GM19043 (cell line): ENCODE results near the gene CES3.
A peak's percentile ranks its signal among the peaks of the same experiment; 100 is the strongest.

ENCODE experiments used
- ATAC-seq: cut with Tn5 transposase; IDR thresholded peaks from one replicate; pipeline ENCODE4 v1.9.1; 2021; ENCODE audit warnings: low read depth; ENCODE audit not compliant: unreplicated experiment

CES3 gene

DNA sequence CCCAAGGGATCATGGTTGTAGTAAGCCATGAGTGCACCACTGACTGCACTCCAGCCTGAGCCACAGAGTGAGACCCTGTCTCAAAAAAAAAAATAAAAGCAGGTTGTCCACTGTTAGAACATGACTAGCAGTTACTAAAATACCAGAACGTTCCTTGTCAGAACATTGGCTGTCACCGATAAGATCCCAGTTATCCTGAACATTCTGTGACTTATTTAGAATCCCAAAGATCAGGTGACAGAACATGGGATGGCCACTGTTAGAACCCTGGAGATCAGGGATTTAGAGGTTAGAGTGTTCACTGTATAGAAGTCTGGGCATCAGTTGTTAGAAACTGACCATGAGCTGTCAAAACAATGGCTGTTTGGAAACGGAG is 35.9 kb downstream of the CES3 start:
- no peak for ATAC-seq

DNA sequence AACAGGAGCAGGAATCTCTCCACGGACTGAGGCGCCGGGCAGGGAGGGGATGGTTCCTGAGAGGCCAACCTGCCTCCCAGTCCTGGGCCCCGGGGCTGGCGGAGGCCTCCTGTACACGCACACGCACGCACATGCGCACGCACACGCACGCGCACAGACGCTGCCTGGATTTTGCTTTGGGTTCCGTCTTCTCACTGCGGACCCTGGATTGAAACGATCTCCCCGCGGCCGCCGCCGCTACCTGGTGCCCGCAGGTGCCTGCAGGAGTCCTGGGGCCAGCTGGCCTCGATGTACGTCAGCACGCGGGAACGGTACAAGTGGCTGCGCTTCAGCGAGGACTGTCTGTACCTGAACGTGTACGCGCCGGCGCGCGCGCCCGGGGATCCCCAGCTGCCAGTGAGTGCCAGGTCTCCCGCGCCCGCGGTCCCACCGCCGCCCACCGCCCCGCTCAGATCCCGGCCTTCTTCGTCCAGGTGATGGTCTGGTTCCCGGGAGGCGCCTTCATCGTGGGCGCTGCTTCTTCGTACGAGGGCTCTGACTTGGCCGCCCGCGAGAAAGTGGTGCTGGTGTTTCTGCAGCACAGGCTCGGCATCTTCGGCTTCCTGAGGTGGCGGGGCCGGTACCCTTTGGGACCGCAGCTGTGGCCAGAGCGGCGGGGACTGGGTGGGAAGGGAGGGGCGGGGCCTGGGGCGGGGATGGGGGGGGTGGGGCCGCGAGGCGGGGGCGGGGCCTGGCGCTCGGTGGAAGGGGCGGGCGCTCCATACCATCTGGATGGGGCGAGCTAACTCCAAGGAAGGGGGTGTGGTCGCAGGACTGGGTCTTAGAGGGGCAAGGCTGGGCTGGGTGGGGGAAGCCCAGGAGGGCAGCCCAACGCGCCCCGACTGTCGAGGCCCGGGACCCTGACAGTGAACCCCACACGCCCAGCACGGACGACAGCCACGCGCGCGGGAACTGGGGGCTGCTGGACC is 39.6 kb downstream of the CES3 start:
- no peak for ATAC-seq

DNA sequence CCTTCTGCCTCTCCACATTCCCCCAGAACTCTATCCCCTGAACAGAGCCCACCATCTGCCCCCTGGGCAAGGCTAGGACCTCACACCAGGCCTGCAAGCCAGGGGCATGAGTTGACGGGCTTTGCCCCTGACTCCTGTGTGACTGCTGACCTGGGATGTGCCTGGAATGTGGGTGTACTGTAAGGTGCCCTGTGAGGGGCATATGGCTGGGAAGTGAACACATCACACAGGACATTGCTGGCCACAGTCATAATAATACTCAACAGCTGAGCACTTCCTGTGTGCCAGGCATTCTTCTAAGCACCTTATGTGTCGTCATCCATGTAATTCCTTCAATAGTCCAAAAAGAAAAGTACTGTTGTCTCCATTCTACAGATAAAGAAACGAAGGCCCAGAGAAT is 40.7 kb downstream of the CES3 start:
- ATAC-seq = no peak

- ATAC-seq = no peak
Measured at GRCh38 chr16:67006930-67007658, 46.0 kb downstream of the CES3 start.

GRCh38 chr16:67009158-67009557 is 48.1 kb downstream of the CES3 start:
- no peak for ATAC-seq

GRCh38 chr16:67011274-67011673 is 50.2 kb downstream of the CES3 start:
- no peak for ATAC-seq

DNA sequence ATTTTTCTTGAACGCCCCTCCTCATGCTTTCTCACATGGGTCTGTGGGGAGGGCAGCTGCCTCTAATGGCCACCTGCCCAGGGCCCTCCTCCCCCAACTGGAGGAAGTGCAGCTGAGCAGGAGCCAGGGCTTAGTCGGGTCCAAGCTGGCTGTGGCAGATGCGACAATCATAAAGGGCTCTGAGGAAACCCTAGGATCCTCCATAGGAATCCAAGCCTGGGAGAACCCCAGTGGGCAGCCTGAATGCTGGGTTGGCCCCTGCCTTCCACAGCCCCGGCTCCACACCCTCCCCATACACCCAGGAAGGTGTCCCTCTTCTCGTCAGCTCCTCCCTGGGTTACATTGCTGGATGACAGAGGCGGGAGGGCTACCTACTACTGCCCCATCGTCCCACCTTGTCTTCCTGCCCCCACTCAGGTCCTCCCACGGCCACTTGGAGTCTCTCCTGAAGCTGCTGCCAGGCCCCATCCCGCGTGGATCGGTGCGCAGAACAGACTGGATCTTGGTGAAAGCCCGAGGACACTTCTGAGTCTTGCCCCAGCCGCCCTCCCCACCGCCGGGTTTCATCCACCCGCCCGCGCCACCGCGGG is 52.3 kb downstream of the CES3 start:
- no peak for ATAC-seq

GRCh38 chr16:67013823-67014633 is 53.0 kb downstream of the CES3 start:
- ATAC-seq = no peak

DNA sequence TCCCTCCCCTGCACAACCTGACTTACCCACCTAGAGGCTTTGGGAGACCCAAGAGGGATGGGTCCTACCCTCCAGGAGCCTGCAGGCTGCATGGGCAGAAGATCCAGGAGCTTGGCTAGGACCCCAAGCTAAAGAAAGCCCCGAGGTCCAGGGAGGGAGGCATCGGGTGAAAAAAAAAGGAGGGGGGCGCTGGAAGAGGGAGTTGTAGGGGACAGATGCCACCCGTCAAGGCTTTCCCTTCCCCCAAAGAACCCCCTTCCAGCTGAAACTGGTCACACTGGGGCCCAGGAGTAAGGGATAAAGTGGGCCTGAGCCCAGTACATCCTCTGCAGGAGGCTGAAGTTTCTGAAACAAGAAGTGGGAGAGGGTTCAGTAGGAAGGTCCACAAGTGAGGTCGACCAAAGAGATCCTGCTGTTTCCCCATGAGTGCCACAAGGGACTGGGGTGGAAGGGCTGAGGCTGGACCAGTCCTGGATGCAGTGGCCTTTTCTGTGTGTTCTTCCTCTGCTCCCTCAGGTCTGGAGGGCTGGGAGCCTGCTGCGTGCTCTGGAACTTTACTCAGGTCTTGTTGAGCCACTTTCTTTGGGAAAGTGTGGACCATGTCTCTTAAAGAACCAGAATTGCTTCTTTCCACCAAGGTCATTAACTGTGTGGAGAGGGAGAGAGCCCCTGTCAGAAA is 53.7 kb downstream of the CES3 start:
- no peak for ATAC-seq

- ATAC-seq = no peak
Measured at GRCh38 chr16:67015313-67015731, 54.3 kb downstream of the CES3 start.

- ATAC-seq = no peak
Measured at GRCh38 chr16:67016143-67016542, 55.1 kb downstream of the CES3 start.

GRCh38 chr16:67016681-67017420 is 55.8 kb downstream of the CES3 start:
- ATAC-seq = no peak

GRCh38 chr16:67017421-67017750 is 56.3 kb downstream of the CES3 start:
- no peak for ATAC-seq

DNA sequence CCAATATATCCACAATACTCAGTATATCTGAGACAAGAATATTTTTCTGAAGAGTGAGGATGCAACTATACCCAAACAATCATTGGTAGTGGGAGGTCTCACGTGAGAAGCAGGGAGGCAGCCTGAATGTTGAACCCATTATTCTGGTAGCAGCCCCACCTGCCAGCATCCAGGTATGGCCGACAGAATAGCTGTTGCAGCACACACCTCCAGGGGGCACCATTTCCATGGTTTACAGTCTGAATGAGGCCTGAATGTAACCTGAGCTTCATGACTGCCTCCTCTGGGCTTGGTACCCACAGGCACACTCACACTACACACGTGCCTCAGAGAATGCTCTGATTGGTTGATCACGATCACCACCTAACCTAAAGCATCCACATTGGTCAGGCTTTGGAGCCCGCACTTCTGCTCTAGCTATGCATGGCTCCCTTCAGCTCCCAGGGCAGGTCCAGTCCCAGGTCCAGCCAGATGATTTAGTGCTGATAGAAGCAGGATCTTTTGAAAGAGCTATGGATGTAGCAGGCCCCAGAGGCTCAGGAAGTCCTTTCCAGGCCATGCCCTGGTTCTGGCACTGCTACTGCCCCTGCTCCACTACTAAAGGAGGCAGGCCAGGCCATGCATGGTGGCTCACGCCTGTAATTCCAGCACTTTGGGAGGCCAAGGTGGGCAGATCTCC is 56.9 kb downstream of the CES3 start:
- peak; percentile 88 for ATAC-seq

- no peak for ATAC-seq
Measured at GRCh38 chr16:67019171-67019570, 58.1 kb downstream of the CES3 start.

GRCh38 chr16:67021321-67021720 is 60.3 kb downstream of the CES3 start:
- no peak for ATAC-seq

- ATAC-seq = no peak
Measured at GRCh38 chr16:67022531-67023214, 61.6 kb downstream of the CES3 start.

DNA sequence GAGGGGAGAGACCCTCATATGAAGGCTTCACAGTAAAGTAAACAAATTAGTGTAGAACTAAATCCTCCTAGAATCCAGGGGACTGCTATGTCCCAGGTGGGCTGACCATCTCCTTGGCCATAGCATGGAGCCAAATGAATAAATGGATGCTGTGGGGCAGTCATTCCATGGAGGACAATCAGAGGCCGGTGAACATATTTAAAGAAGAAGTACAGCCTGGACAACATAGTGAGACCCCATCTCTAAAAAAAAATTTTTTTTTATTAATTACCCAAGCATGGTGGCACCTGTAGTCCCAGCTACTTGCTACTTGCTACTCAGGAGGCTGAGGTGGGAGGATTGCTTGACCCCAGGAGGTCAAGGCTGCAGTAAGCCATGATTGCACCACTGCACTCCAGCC is 62.6 kb downstream of the CES3 start:
- no peak for ATAC-seq
